ENCODE measurements around the gene RASAL2.
"Not testable (repeated sequence)": the region's sequence is repeated elsewhere in the genome, so short reads cannot be mapped to it uniquely, and the experiment has no call there.

RASAL2 gene

GRCh38 chr1:178498896-178499675 is 405.2 kb downstream of the RASAL2 start:
- no peak for DNase-seq

- DNase-seq: no peak
Observed at GRCh38 chr1:178500091-178500770, 406.3 kb downstream of the RASAL2 start.

DNA sequence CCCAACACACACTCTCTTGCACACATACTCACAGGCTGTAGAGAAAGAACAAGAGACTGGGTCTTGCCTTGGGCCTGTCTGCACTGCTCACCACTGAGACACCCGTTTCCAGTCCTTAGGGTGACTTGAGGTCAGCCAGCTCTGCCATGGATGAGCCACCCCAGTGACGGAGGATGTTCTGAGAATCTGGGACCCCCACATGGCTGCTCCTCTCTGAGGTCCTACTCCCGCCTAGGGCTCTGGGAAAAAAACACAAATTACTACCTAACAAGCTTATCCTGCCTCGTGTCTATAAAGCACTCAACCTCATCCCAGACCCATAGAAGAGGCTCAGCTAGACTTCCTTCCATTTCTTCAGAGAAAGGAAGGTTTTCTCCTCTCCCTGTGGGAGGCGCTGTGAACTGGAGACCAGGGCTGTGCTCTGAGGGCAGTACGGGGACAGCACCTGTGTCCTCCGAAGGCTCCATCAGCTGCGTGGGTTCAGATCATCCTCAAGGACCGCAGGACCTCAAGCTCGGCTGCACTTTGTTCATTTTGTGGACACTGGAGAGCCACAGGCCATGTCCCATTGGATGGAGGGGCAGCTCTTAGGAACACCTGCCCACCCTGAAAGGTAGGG is 407.1 kb downstream of the RASAL2 start:
- no peak for DNase-seq

DNA sequence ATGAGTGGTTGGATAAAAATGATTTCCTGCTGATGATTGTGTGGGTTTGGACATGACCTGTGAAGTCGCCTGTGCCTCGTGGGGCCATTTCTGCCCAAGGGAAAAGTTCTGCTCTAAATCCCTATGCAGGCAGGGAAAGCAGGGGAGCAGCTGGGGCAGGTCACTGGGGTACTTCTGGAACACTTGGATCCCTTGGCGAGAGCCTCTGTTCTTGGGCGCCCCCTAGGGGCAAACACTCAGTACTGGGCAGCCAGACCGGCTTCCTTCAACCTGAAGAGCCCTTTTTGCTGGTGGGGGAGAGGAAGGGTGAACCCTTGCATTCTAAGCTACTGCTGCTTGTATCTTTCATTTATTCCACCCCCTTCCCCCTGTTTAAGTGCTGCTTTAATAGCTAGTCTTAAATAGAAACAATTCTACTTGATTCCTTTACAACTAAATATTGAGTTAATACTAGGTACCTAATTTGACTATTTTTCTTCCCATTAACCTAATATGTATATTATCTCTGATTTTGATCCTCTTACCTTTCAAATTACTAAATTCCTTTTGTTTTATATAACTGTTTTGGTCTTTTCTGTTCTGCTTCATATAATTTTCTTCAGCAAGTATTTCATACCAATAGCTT is 407.9 kb downstream of the RASAL2 start:
- DNase-seq: peak; percentile 49

DNA sequence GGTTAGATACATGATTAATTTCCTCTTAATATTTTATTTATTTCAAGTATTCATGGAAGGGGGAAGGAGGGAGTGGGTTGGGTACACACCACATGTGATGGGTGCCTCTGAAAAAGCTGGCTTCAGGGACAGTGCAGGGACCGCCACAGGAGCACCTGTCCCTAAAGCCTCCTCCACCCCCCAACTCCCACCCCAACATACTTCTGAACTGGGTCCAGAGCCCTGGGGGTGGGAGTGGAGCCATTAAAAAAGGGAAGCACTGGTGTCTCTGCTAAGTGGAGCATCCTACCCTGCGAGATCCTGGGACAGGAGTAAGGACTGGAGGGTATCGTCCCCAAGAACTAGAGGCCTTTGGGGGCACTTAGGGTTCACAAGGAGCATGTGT is 408.4 kb downstream of the RASAL2 start:
- no peak for DNase-seq

GRCh38 chr1:178502856-178503255 is 409.0 kb downstream of the RASAL2 start:
- DNase-seq: no peak

DNA sequence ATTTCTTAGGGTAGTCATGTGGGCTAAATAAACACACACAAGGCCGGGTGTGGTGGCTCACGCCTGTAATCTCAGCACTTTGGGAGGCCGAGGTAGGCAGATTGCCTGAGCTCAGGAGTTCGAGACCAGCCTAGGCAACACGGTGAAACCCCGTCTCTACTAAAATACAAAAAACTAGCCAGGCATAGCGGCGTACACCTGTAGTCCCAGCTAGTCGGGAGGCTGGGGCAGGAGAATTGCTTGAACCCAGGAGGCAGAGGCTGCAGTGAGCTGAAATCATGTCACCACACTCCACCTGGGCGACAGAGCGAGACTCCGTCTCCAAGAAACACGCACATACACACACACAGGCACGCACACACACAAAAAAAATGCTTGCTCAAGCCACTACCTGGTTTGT is 409.4 kb downstream of the RASAL2 start:
- not testable (repeated sequence) for DNase-seq

DNA sequence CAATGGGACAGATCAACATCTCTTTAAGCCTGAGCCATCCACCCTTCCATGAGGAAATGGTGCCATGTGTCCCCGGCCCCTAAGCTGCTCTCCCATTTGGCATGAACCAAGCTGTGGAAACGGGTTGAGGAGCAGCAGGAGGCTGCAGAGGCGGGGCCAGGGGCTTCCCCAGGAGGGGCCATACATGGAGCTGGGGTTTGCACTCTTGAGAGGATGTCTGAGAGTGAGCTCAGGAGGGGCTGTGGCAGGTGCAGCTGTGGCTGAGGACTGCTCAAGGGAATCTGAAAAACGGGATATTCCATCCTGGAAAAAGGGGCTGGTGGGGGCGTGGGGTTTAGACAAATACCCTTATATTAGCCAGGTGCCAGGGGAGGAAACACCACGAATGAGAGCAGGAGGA is 409.9 kb downstream of the RASAL2 start:
- DNase-seq: no peak

GRCh38 chr1:178504286-178504685 is 410.4 kb downstream of the RASAL2 start:
- DNase-seq: no peak

- DNase-seq: no peak
Observed at GRCh38 chr1:178506177-178506576, 412.3 kb downstream of the RASAL2 start.

GRCh38 chr1:178506669-178507068 is 412.8 kb downstream of the RASAL2 start:
- DNase-seq: no peak

DNA sequence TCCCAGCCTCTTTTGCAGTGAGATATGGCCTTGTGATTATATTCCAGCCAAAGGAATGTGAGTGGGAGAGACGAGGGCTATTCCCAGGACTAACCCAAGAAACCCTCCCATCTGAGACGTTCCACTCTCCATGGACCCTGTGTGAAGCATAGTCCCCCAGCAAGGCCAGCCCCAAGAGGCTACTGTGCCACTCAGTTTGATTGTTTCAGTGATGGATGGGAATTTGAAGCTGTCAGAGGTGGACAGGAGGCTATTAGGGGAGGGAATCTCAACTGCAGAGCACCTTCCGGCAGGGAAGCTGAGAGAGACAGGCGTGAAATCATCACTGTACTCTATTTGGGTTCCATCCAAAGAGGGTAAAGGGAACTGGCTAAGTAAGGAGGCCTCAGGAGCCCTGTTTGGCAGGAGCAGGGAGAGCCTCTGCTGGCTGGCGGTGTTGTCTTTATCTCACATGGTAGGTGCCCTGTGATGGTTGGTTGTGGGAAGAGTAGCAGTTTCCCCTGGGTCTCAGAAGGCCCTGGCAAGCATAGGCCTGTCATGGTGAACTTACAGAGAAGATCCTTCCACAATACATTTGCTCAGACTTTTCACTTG is 415.6 kb downstream of the RASAL2 start:
- no peak for DNase-seq

DNA sequence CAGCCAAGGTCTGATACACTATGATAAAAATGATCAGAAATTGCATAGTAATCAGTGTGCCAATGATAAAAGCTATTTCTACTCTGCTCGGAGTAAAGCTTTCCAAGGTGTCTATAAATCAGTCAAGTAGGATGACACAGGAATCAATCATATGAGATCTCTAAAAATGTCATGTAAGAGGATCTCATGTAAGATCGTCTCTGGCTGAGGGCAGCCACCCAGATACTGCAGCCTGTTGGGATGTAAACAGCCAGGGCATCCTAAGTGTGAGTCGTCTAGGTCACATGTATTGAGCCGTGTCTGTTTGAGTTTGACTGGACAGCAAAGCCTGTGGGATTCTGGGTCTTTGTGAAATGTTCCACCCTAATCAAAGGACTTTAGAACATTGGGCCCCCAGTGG is 416.3 kb downstream of the RASAL2 start:
- no peak for DNase-seq

DNA sequence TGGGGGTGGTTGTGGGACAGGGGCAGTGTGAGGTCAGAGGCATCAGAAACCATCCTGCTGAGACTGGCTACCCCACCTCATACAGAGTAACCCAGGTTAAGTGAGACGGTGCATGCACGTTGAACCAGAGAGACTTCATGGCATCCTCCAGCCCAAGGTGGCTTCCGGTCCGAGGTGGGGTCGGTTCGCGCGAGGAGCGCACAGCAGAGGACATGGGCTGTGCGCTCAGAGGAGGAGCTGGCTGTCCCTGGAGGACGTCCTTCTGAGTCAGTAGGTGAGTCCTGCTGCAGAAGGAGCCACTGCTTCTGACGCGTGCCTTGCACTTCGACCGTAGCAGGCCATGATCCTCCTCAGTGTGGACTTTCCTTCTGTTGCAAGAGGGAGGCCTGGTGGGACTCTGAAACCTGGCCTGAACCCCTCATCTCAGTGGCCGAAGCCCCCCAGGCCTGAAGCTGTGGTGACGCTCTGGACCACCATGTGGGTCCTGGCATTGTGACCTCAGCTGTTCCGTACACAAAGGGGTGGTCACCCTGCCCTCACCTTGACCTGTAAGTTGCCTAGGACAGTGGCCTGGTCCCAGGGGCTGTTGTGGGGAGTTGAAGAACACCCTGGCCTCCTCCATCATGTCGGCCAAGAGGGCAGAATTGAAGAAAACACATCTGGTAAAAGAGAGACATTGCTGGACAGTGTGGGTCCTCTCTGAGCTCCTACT is 418.8 kb downstream of the RASAL2 start, which contains the start of gene TEX35:
Gene TEX35 (plus strand): TSS at position 544 of the 712 bp plus-strand sequence. CDS start 80 bp downstream, at position 624.
- no peak for DNase-seq

DNA sequence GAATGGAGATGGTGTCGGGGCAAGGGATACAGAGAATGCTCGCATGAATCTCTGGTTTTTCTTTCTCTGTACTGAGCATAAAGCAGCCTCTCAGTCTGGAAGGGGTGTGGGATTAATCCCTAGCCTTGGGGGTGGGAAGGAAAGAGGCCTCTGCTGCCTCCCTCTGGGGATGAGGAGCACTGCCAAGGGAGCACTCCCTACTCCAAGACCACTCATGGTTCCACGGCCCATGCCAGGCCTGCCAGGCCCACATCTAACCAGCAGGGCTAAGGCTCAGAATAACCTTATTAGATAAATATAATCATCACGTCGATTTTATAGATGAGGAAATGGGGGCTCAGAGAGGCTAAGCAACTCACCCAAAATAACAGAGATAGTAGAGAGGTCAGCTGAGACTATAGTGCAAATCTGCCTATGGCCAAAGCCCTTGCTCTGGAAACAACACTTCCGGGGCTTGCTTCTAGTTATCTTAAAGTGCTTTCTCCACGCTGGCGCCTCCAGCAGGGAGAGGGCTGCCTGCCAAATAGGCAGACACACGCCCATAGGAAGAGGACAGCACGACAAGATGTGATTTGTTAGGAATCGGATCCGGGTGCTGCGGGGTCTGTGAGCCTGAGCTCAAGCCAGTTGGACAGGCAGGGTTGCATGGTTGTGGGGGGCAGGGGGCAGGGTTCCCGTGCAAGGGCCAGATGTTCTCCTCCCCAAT is 419.5 kb downstream of the RASAL2 start:
- DNase-seq: no peak

DNA sequence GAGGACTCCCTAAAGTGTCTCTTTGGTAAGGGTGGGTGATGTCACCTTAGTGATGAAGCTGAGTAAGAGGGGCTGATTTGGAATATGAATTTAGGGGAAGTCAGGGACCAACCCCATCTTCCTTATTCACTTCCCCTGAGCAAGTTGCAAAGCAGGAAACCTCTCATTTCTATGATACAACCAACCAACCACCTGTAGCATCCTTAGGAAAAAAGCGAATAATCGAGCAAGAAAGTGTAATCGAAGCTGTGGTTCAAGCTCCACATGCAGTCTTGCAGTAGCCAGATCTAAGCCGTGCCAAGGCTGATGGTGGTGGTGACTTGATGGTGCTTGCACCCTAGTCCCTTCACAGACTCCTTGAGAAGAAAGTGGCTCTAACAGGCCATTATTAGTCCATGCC is 422.2 kb downstream of the RASAL2 start:
- DNase-seq: no peak

DNA sequence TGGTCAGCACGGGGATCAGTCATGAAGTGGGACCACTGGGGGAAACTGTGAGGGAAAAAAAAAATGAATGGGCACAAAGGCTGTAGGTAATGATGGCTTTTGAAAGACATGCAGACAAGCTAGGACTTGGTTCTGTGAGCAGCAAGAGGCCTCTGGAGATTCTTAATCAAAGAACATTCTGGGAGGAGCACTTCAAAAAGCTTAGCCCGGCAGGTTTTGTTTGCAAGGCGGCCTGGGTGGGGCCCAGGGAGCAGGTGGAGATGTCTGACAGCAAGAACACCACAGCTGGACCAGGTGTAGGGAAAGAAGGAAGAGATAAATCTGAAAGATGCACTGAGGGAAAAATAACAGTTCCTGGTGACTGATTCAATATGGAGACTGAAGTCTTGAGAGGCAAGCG is 425.0 kb downstream of the RASAL2 start:
- DNase-seq: peak; percentile 75

- DNase-seq: no peak
Observed at GRCh38 chr1:178520803-178521202, 426.9 kb downstream of the RASAL2 start.

DNA sequence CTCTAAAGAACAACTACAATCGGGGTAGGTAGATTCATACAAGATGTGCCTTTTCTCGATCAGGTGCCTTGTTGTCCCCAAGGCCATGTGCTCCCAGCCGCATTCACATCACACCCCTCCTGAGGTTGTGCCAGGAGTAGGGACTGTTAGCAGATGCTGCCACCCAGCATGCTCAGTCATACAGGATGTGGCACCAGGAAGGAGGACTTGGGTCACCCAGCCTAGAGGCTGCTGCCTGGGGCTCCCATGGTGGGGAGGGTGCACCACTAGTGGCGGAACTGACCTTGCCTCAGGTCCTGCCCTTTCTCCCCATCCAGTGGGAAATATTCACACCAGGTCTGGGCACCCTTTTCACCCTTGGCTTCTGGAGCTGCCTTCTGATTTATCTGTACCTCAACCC is 427.3 kb downstream of the RASAL2 start:
- no peak for DNase-seq

DNA sequence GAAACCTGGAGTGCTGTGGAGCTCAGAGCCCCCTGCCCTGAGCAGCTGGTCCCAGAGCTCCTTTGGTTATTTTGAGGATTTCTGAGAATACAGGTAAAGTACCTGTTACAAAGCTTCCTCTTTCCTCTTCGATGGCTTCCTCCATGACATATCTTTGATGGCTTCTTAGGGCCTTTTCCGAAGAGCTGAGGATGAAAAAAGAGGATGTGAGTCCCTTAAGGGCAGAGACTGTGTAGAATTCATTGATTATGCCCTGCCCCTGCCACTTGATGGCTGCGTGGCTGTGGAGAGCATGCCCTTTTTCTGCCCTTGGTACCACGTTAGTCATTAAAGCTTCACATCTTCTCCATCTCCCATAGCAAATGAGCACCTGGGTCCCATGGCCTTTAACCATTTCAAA is 433.2 kb downstream of the RASAL2 start:
- DNase-seq: no peak

DNA sequence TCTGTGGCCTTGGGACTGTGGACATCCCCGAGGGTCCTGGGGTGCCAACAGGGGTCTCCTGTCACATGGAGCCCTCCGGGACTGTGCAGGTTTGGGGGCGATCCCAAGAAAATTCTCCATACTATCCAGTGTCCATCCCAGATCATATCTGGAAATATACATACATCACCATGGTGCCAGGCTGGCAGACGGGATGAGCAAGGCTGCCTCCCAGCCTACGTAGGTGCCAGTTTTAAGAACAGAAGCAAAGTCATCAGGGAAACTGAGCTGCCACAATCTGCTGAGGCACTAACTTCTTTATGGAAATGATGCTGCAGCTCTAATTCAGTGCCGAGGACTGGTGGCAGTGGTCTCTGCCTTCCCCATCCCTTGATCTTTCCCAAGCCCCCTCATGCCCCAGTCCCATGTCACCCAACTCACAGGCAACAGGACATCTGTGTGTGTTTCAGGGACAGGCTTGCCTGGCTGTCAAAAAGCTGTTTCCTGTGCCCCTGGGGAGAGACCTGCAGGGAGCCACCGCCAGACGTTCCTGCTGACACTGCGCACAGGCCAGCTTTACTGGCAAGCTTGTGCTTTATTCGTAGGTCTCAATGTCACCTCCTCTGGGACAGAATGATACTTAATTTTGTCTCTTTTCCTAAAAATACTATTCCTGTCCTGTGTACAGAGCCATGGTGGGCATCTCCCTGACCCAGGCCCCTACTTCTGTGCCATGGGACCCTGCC is 434.5 kb downstream of the RASAL2 start:
- DNase-seq: peak; percentile 76
